Activated CD8-positive, alpha-beta memory T cell treated with anti-CD3 and anti-CD28 coated beads, Interleukin-2, amount 50 U/mL, for 24 hours (primary cell): ENCODE measurements around the gene TADA3.

Experiments used
- DNase-seq: peaks from one replicate; pipeline ENCODE4 v3.0.0-alpha.2; 2020; ENCODE audit errors: extremely low read depth

TADA3 gene, protein sequence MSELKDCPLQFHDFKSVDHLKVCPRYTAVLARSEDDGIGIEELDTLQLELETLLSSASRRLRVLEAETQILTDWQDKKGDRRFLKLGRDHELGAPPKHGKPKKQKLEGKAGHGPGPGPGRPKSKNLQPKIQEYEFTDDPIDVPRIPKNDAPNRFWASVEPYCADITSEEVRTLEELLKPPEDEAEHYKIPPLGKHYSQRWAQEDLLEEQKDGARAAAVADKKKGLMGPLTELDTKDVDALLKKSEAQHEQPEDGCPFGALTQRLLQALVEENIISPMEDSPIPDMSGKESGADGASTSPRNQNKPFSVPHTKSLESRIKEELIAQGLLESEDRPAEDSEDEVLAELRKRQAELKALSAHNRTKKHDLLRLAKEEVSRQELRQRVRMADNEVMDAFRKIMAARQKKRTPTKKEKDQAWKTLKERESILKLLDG

DNA sequence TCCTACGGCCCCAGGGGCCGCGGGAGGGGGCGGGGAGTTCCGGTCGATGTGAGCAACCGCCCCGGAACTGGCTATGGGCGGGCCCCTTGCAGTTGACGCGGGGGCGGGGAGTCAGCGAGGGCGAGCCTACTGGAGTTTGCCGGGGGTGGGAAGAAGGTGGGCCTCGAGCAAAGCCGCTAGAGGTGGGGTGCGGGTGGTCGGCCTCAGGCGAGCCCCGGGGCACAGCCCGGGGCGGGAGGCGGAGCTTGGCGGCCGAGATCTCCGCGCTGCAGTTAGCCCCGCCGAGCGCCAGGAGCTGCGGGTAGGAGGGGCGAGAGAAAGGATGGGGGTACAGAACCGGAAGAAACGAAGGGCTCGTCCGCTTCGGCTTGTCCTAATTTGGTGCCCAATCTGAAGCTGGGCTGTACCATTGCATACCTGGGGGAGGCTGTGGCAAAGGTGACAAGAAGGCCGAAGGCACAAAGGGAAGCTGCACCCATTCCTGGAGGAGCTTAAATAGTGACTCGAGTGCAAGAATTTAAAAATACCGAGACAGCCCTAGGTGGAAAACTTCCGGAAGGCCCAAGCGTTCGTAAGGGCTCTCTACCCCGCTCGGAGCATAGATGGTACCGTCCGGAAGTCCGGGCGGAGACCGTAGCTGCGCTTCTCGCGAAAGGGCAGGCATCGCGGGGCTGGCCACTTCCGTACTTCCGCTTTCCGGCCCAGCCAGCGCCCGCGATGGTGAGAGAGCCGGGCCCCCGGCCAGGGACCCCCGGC, at the start of gene TADA3, which contains the start of gene ARPC4:
Gene TADA3, minus strand, starts transcription at position 69 of the 756 bp plus-strand sequence. CDS start 1,007 bp downstream, outside the sequence.
Gene ARPC4, plus strand, starts transcription at position 678 of the 756 bp plus-strand sequence. Its CDS starts 40 bp downstream, at position 718.
- peak; percentile 76 for DNase-seq

DNA sequence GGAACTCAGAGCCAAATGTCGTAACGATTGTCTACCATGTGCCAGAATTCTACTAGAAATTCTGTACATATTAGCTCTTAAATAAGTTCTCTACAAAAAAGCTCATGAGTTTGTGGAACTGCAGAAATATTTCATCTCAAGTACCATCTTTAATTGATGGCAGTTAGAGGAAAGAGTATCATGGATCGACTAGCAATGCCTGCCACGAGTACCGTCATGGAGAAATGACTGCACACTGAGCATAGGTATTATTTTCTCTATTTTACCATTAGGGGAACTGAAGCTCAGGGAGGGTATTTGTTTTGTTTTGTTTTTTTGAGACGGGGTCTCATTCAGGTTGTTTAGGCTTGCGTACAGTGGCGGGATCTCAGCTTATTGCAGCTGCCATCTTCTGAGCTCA, 48.7 kb upstream of the TADA3 start:
- DNase-seq, result no peak

DNA sequence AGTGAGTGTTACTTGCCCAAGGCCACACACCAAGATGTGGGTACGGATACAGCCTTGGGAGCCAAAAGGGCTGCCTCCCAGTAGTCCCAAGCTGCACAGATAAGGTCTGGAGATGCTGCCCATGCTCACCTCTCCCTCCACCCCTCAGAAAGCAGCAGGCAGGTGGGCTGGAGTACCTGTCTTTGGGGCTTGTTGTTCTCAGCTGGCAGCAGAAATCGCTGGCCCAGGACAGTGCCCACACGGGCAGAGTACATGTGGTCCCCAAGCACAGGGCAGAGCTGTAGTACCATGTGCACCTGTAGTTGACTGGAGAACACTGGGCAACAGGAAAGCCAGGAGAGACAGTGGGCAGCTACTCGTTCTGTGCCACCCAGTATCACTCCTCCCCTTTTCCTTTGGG, 46.6 kb upstream of the TADA3 start:
- DNase-seq, result no peak

DNA sequence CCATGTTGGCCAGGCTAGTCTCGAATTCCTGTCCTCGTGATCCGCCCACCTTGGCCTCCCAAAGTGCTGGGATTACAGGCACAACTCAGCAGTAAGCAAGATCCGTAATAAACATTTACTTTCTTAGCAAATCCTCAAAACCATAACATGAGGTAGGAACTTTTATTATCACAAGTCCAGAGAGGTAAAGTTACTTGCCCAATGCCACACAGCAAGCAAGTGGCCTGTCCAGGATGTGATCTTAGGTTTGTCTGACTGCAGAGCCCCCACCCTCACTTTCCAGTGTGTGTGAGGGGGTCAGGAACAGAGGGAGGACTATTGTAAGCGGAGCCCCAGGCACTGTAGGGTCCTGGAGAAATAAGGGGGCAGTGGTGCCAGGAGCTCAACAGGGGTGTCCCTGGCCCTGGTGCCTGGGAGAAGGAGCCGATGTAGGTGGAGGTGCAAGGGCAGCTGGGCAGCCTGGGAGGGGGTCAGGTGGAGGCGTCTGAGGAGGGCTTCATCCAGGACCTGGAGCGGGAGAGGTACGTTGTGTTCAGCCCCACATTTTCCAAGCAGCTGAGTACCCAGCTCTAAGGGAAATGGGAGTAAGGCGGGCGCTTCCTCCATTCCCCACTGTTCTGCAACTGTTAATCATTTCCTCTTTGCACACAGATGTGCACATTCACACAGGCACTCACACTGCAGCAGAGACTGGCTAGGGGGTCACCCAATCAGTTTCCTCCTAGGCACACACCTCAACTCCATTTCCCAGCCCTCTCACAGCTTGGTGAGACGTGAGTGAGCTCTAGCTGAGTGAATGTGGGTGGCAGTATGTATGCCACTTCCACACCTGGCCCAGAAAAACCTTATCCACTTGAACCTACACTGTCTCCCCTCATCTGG, 45.7 kb upstream of the TADA3 start:
- no peak for DNase-seq

DNA sequence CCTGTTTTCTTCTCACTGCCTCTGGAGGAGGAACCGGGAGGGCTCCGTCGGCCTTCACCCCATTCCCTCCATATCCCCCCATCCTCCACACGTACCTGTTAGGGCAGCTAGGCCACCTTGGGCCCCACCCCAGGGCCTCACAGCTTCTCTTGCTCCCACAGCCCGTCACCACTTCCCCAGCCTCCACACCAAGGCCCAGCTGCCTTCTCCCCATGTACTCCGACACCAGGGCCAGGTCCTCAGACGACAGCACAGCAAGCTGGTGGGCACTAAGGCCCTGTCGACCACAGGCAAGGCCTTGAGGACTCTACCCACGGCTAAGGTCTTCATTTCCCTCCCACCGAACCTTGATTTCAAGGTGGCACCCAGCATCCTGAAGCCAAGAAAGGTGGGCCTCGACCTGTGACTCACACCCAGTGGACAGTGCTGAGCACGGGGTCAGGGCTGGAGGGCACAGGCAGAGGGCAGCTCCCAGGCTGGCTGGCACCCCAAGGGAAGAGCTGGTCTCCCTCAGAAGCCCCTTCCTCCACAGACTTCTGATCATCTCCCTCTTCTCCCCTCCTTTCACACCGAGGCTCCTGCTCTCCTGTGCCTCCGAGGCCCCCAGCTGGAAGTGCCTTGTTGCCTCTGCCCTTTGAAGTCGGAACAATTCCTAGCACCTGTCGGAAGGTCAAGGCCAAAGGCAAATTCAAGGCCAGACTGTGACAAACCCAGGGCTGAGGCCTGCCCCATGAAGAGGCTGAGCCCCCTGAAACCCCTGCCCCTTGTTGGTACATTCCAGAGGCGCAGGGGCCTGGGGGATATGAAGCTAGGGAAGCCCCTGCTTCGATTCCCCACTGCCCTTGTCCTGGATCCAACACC, 42.5 kb upstream of the TADA3 start:
- no peak for DNase-seq

DNA sequence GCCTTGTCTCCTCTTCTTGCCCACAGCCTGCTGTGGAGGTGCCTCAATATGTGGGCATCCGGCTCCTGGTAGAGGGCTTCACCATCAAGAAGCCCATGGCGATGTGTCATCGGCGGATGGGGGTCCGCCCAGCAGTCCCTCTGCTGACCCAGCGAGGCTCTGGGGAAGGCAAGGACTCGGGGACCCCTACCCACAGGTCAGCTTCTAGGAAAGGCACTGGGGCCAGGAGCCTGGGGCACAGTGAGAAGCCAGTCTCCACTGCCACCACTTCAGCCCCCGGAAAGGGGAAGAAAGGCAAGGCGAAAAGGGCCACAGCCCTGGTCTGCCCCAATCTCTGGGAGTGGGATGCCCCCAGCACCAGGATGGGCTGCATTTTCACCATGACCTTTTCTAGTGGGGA, 40.8 kb upstream of the TADA3 start:
- DNase-seq, result no peak

DNA sequence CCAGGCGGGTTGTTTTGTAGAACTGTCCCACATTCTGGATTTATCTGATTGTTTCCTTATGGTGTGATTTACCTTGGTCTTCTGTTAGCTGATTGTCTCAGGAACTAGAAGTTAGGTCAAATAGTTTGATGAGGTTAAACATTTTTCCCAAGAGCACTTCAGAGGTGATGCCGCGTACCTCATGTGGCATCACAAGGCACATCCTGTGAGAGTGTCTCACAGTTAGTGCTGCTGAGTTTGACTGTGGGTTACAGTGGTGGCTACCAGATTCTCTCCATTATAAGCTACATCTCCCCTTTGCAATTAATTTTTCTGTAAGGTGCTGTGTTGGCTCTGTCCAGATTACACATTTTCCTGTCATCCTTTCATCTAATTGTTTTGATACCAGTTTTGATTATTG, 39.0 kb upstream of the TADA3 start:
- DNase-seq, result no peak

DNA sequence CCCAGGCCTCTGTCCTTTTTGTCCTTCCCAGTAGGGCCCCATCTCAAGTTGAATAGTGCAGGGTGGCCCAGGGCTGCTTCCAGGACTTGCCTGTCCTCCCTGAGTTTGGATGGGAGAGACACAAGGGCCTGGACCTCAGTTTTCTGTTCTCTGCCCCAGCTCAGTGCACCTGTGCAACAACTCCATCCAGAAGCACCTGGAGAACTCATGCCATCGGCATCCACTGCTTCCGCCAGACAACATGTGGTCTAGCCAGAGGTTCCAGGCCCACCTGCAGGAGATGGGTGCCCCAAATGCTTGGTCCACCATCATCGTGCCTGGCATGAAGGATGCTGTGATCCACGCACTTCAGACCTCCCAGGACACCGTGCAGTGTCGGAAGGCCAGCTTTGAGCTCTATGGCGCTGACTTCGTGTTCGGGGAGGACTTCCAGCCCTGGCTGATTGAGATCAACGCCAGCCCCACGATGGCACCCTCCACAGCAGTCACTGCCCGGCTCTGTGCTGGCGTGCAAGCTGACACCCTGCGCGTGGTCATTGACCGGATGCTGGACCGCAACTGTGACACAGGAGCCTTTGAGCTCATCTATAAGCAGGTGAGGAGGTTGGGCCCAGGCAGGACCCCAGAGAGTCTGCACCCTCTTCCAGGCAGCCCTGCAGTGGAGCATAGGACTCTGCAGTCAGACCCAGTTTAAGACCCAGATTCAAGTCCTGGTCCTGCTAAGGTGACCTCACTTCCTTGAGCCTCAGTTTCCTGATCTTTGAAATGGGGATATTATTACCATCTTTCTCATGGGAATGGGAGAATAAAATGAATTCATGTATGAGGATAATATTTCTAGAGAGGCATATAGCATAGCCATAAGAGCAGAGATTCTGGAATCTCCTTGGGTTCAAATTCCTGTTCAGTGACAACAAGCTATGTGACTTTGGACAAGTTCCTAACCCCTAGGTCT, 36.8 kb upstream of the TADA3 start:
- DNase-seq, result no peak

DNA sequence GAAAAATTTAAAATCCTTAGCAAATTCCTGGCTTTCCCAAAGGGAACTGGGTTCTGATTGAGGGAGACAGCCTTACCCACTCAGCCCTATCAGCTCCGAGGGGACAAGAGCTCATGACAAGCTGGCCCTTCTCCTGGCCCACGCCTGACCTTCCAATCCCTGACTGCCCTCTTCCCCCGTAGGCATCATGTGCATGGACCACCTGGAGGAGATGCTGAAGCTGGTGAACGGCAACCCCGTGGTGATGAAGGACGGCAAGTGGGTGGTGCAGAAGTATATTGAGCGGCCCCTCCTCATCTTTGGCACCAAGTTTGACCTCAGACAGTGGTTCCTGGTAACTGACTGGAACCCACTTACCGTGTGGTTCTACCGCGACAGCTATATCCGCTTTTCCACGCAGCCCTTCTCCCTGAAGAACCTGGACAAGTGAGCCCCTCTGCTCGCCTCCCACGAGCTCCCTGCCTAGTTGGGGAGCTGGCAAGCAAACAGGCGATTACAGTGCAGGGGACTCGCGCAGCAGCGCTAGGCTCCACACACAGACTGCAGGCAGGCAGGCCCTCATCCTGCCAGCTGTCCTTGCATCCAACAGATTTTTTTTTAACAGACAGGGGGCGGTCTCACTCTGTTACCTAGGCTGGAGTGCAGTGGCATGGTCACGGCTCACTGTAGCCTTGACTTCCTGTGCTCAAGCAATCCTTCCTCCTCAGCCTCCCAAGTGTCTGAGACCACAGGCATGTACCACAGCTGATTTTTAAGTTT, 34.7 kb upstream of the TADA3 start:
- no peak for DNase-seq

DNA sequence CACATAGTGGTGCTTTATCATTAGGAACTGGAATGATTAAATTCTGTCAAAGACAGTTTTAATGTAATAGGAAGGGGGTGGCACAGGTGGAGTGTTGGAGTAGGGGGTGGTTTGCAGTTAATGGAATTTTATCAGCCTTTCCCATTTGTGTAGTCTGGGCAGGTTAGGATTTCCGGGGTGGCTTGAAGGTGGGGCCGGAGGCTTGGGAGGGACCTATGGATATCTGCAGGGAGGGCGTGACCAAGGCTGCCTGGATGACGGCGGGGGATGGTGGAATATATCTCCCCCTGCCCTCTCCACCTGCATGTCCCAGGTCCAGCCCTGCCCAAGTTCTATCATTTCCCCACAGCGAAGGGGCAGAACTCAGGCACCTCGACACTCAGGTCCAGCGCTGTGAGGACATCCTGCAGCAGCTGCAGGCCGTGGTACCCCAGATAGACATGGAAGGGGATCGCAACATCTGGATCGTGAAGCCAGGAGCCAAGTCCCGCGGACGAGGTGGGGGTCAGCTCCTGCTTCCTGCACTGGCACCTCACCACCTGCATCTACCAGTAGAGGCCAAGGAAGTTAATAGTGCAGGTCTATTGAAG, 33.3 kb upstream of the TADA3 start:
- DNase-seq, result no peak

DNA sequence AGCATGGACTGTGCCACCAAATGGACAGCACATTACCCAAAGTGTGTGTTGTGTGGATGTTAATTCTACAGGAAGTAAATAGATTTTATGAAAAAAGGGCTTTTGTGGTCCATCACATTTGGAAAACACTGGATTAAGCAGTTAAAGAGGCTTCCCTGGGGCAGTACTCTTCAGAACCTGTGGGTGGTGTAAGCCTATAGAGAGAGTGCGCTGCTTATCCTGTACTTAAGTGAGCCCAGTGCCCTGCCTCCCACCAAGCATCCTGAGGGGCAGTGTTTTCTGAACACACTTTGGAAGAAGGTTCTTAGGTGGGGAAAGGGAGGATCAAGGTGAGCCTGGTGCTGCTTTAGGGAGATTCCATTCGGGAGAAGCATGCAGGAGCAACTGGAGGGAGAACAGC, 28.7 kb upstream of the TADA3 start:
- no peak for DNase-seq

DNA sequence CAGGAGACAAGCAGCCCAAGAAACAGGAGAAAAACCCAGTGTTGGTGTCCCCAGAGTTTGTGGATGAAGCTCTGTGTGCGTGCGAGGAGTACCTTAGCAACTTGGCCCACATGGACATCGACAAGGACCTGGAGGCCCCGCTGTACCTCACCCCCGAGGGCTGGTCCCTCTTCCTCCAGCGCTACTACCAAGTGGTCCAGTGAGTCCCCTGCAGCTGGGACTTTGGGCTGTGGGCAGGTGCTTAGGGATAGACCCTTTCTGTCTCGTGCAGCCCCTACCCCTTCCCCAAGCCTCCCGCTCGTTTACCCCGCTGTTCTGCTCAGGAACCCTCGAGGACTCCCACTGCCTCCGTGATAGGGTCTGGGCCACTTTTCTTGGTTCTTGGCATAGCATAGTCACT, 28.3 kb upstream of the TADA3 start:
- no peak for DNase-seq

DNA sequence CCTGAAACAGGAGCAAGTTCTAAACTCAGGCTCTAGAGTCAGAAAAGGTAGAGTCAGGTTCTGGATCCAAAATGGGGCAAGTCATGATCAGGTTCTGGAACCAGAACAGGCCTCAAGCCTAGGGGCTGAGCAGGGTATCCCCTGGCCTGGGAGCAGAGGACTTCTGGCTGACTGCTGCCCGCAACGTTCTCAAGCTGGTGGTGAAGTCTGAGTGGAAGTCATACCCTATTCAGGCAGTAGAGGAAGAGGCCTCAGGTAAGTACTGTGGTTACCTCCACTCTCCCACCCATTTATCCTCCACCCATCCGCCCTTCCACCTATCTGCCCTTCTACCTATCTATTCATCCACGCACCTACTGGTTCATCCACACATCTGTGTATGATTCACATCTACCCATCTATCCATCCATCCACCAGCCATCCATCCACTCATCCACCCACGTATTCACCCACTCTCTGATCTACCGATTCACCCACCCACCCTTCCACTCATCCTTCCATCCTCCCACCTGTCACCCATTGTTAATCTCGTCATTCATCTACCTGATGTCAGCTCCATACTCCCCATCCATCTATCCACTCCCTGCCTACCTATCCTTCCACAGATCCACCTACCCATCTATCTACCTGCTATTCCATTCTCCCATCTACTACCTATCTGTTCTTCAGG, 26.5 kb upstream of the TADA3 start:
- DNase-seq, result no peak

DNA sequence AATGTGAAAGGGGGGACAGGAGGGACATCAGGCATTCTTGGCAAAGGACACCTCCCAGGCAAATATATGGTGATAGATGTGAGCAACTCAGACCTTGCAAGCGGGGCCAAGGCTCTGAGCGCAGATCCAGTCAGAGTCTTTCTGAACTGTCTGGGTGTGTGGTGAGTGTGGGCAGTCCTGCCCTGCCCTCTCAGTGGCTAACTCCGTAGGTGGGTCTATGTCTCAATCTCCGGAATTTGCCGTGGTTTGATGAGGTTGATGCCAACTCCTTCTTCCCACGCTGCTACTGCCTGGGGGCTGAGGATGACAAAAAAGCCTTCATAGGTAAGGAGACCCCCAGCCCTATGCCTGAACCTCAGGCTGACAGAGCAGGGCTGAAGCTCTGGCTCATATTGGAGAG, 25.2 kb upstream of the TADA3 start:
- DNase-seq, result no peak

DNA sequence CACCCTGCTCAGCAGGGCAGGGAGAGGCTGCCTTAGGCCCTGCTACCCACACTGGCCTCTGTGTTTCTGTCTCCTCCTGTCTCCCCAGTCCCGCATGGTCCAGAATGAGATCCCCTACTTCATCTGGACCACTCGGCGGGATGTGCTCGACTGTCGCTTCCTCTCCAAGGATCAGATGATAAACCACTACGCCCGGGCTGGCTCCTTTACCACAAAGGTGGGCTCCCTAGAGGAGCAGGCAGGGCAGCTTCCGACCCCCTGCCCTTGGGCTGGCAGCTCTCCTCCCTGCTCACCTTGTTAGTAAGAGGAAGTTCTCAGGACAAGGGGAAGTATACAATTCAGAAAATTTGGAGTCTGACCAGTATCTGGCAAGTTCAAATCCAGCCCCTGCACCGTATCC, 23.7 kb upstream of the TADA3 start:
- no peak for DNase-seq

DNA sequence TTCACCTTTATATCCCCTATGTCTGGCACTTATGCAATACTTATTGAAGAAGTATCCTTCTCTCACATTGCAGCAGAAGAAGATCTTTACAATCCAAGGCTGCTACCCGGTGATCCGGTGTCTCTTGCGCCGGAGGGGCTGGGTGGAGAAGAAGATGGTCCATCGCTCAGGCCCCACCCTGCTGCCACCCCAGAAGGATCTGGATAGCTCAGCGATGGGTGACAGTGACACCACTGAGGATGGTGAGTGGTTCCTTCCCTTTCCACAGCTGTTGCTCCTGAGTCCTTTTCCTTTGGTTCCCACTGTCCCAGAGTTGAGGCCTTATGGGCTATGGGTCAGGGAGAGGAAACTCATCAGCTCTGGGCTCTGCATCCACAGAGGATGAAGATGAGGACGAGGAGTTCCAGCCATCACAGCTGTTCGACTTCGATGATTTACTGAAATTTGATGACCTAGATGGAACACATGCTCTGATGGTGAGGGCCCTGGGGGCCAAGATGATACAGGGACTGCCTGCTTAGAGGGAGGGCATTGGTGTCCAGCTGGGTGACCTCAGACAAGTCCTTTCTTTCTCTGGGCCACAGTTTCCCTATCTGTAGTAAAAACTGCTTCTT, 20.7 kb upstream of the TADA3 start:
- DNase-seq, result no peak

DNA sequence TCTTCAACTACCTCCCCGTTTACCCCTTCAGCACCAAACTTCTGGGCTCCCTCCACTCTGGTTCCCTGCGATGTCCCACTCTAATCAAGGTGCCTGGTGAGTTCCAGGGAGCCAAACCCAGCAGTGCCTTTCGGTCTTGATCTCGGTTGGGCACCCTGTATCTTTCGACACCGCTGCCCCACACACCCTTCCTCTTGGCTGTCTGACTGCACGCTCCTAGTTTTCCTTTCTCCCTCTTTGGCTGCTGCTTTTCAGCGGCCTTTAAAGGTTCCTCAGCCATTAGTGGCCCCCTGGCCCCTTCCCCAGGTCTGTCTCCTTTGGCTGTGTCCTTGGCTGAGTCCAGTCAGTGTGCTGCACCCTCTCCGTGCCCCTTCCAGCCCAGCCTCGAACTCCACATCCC, 18.6 kb upstream of the TADA3 start:
- no peak for DNase-seq

DNA sequence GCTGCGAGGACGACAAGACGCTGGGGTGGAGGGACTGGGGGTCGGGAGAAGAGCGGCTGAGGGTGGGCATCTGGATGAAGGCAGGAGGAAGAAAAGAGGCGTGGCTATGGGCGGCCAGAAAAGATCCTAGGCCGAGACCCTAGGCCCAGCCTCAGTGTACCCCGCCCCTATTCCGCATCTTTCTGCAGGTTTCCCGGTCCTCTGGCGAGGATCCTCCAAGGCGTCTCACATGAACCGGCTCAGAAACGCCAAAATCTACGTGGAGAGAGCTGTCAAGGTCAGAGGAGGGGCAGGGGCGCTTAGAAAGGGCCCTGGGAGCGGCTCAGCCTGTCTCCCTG, 18.1 kb upstream of the TADA3 start:
- no peak for DNase-seq
